ACC112 (cell line): ENCODE measurements around the gene MARCHF9.

Source experiments
- H2AFZ ChIP-seq: fragments of 200-600 bp; sonication (generic); one replicate; pipeline ENCODE4 v1.6.0; 2017; ENCODE audit warnings: antibody characterized with exemption, low read length; ENCODE audit not compliant: unreplicated experiment
- H3K27ac ChIP-seq: fragments of 200-600 bp; sonication (generic); 2 replicates; pipeline ENCODE4 v1.5.1; 2014; ENCODE audit warnings: low read depth, mild to moderate bottlenecking, antibody characterized with exemption, low read length, moderate library complexity
- H3K27me3 ChIP-seq: fragments of 200-600 bp; sonication (generic); 2 replicates; pipeline ENCODE4 v1.6.1; 2014; ENCODE audit warnings: mild to moderate bottlenecking, antibody characterized with exemption, low read length, moderate library complexity, mixed read lengths; ENCODE audit not compliant: insufficient read depth
- H3K36me3 ChIP-seq: fragments of 200-600 bp; sonication (generic); 2 replicates; pipeline ENCODE4 v1.6.1; 2016; ENCODE audit warnings: mild to moderate bottlenecking, antibody characterized with exemption, low read length, moderate library complexity, mixed read lengths; ENCODE audit not compliant: insufficient read depth
- H3K4me1 ChIP-seq: fragments of 200-600 bp; sonication (generic); one replicate; pipeline ENCODE4 v1.6.1; 2016; ENCODE audit warnings: low read length, mixed read lengths; ENCODE audit not compliant: insufficient read depth, unreplicated experiment, control insufficient read depth
- H3K4me3 ChIP-seq: fragments of 200-600 bp; sonication (generic); 2 replicates; pipeline ENCODE4 v1.5.1; 2014; ENCODE audit warnings: mild to moderate bottlenecking, low read depth, low read length
- H3K79me2 ChIP-seq: fragments of 200-600 bp; sonication (generic); one replicate; pipeline ENCODE4 v1.6.0; 2016; ENCODE audit warnings: low read length; ENCODE audit not compliant: control insufficient read depth, unreplicated experiment, insufficient read depth

Gene MARCHF9

DNA sequence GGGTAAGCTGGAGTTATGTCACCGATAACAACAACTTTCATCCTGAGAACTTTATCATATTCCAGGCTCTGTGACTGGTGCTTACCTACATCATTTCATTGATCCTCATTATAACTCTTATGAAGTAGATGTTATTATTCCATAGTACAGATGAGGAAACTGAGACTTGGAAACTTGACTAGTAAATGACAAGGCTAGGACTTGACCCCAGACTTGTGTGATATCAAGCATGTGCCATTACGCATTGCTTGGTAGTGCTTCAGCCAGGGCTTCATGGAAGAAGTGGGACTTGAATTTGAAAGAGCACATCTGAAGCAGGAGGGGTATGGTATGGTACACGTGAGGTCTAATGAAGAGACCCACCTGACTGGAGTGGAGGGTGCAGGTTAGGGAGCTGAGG lies 51.8 kb downstream of the MARCHF9 start:
- Histone ChIP-seq H3K27me3 (no peaks in the 10 kb centered on the region), H3K27ac (no peak overlapping the region), H3K4me3 (no peak overlapping the region), H3K4me1 (peaks cover 3% of the 10 kb centered on the region), H2AFZ (no peak overlapping the region), H3K36me3 (no peaks in the 10 kb centered on the region; the same call in 1 of the 2 replicates), H3K79me2 (no peaks in the 10 kb centered on the region)

DNA sequence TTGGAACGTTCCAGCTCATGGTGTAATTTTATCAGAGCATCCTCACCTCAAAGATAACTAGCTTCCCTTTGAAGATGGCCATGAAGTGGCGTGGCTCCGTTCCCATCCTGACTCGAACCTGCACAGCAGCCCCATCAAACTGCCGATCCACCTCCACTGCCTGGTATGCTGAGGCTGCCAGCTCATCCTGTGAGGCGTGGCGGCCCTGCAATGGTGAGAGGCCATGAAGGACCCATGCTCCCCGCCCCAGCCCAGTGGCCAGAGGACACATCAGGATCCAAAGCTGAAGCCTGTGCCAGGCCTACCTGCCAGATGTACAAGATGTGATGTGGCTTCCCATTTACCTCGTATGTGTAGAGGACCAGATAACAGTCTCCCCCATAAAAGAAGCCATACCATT lies 52.4 kb downstream of the MARCHF9 start:
- no peak overlapping the region for H3K27ac ChIP-seq
- H3K4me3 ChIP-seq: no peak overlapping the region
- no peaks in the 10 kb centered on the region for H3K79me2 ChIP-seq
- H2AFZ ChIP-seq: no peak overlapping the region
- no peaks in the 10 kb centered on the region for H3K27me3 ChIP-seq
- H3K36me3 ChIP-seq: no peaks in the 10 kb centered on the region; the same call in 1 of the 2 replicates
- peaks cover 3% of the 10 kb centered on the region for H3K4me1 ChIP-seq

DNA sequence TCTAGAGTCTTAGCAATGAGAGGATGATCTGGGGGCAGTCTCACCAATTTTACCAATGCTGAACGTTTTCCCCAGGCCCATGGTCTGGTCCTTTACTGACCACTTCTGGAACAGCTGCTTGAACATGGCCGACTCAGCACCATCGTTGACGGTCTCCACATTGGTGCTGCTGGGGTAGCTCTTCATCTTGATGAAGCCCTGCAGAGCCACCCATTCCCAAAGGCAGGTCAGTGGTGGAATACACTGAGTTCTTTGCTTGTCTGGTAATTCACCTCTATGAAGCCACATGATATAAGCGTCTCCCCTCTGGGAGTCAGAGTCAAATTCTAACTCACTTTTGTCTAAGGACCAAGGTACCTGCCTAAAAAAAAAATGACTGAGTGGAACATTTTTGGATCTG lies 53.4 kb downstream of the MARCHF9 start:
- Histone ChIP-seq H2AFZ (no peak overlapping the region), H3K4me1 (peaks cover 3% of the 10 kb centered on the region), H3K79me2 (no peaks in the 10 kb centered on the region), H3K4me3 (no peak overlapping the region), H3K27ac (no peak overlapping the region), H3K36me3 (no peaks in the 10 kb centered on the region; the same call in 1 of the 2 replicates), H3K27me3 (no peaks in the 10 kb centered on the region)

DNA sequence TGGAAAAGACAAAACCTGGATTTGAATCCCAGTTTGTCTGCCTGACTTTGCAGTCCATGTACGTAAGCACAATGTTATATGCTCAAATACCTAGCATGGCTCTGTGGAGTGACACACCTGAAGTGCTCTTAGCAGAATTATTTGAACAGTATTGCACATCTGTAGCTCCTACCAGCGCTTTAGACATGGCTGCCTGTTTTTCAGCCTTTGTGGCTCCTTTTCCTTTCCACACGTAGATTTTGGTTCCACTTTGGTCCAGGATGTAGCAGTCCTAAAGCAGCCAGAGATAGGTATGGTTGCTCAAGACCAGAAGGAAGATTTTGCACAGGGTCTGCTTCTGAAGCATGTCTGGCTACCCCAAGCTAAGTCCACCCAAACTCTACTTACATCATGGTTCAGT lies 54.5 kb downstream of the MARCHF9 start:
- no peaks in the 10 kb centered on the region for H3K79me2 ChIP-seq
- H3K4me3 ChIP-seq: no peak overlapping the region
- H3K36me3 ChIP-seq: no peaks in the 10 kb centered on the region; the same call in 1 of the 2 replicates
- peaks cover 2% of the 10 kb centered on the region for H3K4me1 ChIP-seq
- H2AFZ ChIP-seq: no peak overlapping the region
- no peaks in the 10 kb centered on the region for H3K27me3 ChIP-seq
- H3K27ac ChIP-seq: no peak overlapping the region
